Inflammatory macrophage treated with lipopolysaccharide for 1 hour (primary cell): Measurements from ENCODE around the gene KRT40.

ENCODE experiments used
- DNase-seq, 2 donors: peaks; one replicate each; pipeline ENCODE4 v3.0.0-alpha.2; 2020 to 2022

Gene KRT40

GRCh38 chr17:40995116-40995515, 11.0 kb upstream of the KRT40 start:
- DNase-seq: no peak

GRCh38 chr17:40993839-40994238, 9.7 kb upstream of the KRT40 start, which contains the start of gene KRTAP3-3:
KRTAP3-3 (minus strand) TSS chr17:40994164; CDS start chr17:40994097, 67 bp downstream.
- DNase-seq: no peak

- no peak for DNase-seq
Observed at GRCh38 chr17:40993084-40993483, 9.0 kb upstream of the KRT40 start.

- DNase-seq: no peak
Observed at GRCh38 chr17:40992666-40993065, 8.5 kb upstream of the KRT40 start.

- no peak for DNase-seq
Observed at GRCh38 chr17:40986920-40987319, 2.8 kb upstream of the KRT40 start.

- DNase-seq: no peak
Observed at GRCh38 chr17:40981115-40981514, 3.0 kb downstream of the KRT40 start.

- DNase-seq: no peak
Observed at GRCh38 chr17:40980596-40980995, 3.5 kb downstream of the KRT40 start.

- no peak for DNase-seq
Observed at GRCh38 chr17:40980117-40980516, 4.0 kb downstream of the KRT40 start.

GRCh38 chr17:40978575-40979151, 5.5 kb downstream of the KRT40 start:
- DNase-seq: no peak

- DNase-seq: no peak
Observed at GRCh38 chr17:40975516-40975915, 8.6 kb downstream of the KRT40 start.

GRCh38 chr17:40974366-40974765, 9.8 kb downstream of the KRT40 start:
- no peak for DNase-seq

- DNase-seq: no peak
Observed at GRCh38 chr17:40967582-40967981, 16.5 kb downstream of the KRT40 start.

GRCh38 chr17:40966848-40967247, 17.3 kb downstream of the KRT40 start, which contains the start of gene KRT39:
KRT39 (minus strand) TSS chr17:40966948; CDS start chr17:40966856, 92 bp downstream.
- no peak for DNase-seq

- peak in 1 of 2 donors; percentile 23 for DNase-seq
Observed at GRCh38 chr17:40963838-40964237, 20.3 kb downstream of the KRT40 start.

GRCh38 chr17:40962059-40962561, 22.0 kb downstream of the KRT40 start:
- no peak for DNase-seq

GRCh38 chr17:40961591-40961990, 22.5 kb downstream of the KRT40 start:
- no peak for DNase-seq

- DNase-seq: no peak
Observed at GRCh38 chr17:40960144-40960543, 24.0 kb downstream of the KRT40 start.

GRCh38 chr17:40958086-40958953, 25.8 kb downstream of the KRT40 start:
- DNase-seq: no peak

- peak; percentile 40 to 62 for DNase-seq
Observed at GRCh38 chr17:40956401-40957254, 27.5 kb downstream of the KRT40 start.

GRCh38 chr17:40953881-40954280, 30.2 kb downstream of the KRT40 start:
- DNase-seq: peak; percentile 78 to 89

GRCh38 chr17:40952661-40953060, 31.5 kb downstream of the KRT40 start:
- DNase-seq: peak; percentile 84 to 91

- DNase-seq: no peak
Observed at GRCh38 chr17:40952154-40952553, 32.0 kb downstream of the KRT40 start.

GRCh38 chr17:40951011-40951622, 33.0 kb downstream of the KRT40 start:
- no peak for DNase-seq
